ENCODE measurements around the gene STRAP.

DNA sequence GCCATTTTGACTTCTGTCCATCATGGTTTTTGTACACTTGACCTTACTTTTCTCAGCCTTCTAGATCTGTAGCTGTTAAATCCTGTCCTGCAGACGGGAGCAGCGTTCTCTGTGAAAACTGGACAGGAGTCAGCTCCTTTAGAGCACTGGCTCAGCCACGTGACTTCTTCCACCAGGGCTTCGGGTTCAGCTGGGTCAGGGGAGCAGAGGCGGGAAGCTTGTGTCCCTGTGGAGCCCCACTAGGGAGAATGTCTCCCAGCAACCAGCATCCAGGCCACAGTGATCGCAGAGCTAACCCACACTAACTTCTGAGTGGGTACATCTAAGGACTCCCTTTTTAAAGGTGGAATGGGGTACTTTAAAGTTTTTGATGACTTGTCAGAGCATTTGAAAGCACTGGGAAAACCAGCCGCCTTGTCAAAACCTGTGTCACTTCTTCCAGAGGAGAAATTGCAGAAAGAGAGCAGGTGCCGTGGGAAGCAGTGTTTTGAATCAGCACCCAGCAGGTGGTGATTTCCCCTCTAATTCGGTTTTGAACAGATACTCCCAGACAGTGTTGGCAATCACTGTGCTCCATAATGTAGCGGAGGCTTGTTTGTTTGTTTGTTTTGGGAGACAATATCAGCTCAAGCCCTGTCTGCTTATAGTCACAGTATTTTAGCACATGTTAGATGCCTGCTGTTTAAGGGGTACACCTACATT is 46.8 kb downstream of the STRAP start:
- TF ChIP-seq, protein P1, sequence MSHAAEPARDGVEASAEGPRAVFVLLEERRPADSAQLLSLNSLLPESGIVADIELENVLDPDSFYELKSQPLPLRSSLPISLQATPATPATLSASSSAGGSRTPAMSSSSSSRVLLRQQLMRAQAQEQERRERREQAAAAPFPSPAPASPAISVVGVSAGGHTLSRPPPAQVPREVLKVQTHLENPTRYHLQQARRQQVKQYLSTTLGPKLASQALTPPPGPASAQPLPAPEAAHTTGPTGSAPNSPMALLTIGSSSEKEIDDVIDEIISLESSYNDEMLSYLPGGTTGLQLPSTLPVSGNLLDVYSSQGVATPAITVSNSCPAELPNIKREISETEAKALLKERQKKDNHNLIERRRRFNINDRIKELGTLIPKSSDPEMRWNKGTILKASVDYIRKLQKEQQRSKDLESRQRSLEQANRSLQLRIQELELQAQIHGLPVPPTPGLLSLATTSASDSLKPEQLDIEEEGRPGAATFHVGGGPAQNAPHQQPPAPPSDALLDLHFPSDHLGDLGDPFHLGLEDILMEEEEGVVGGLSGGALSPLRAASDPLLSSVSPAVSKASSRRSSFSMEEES (CRISPR knock-in tag; IDR thresholded peaks at IDR 0.05), result no peak
- TF ChIP-seq POLR2AphosphoS5 (IDR thresholded peaks at IDR 0.05; ENCODE audit: low read depth, low read length) (no peak), ZNF615 (CRISPR knock-in tag; IDR thresholded peaks at IDR 0.05; ENCODE audit: borderline replicate concordance) (no peak), ZNF570 (CRISPR knock-in tag; IDR thresholded peaks at IDR 0.05; ENCODE audit: borderline replicate concordance) (no peak), AHR (CRISPR knock-in tag; IDR thresholded peaks at IDR 0.05) (no peak), HOXD1 (CRISPR knock-in tag; IDR thresholded peaks at IDR 0.05) (no peak), ZNF207 (IDR thresholded peaks at IDR 0.05; ENCODE audit: borderline replicate concordance) (no peak)
- TF ChIP-seq, protein P2, sequence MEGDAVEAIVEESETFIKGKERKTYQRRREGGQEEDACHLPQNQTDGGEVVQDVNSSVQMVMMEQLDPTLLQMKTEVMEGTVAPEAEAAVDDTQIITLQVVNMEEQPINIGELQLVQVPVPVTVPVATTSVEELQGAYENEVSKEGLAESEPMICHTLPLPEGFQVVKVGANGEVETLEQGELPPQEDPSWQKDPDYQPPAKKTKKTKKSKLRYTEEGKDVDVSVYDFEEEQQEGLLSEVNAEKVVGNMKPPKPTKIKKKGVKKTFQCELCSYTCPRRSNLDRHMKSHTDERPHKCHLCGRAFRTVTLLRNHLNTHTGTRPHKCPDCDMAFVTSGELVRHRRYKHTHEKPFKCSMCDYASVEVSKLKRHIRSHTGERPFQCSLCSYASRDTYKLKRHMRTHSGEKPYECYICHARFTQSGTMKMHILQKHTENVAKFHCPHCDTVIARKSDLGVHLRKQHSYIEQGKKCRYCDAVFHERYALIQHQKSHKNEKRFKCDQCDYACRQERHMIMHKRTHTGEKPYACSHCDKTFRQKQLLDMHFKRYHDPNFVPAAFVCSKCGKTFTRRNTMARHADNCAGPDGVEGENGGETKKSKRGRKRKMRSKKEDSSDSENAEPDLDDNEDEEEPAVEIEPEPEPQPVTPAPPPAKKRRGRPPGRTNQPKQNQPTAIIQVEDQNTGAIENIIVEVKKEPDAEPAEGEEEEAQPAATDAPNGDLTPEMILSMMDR (CRISPR knock-in tag; IDR thresholded peaks at IDR 0.05), result no peak

All from HepG2 (cell line).